Cardiac septum (tissue), 1 donor: Measurements from ENCODE around the gene NACAD. TPM values are rescaled to one million over a fixed set of nuclear protein-coding genes. Genes with fewer than 3 reads are reported as not detected.

Experiments
- DNase-seq: peaks from one replicate; pipeline ENCODE4 v3.0.0-alpha.2; 2020; ENCODE audit warnings: low spot score
- intact Hi-C: fragments of 100-400 bp; cut with DNase I; formaldehyde crosslinking; loops from one replicate; pipeline ENCODE4 v1.14.0; 2022
- total RNA-seq: library from RNA; stranded (reverse); fragmentation: NEBNext Ultra II Directional; extraction: Animal tissue kit (Norgen Biotek cat#: 25700); gene quantifications from one replicate; pipeline ENCODE4 v1.2.1, GENCODE V29; 2021
- donor health status: DM: no; HTN: no; CAD: no.

The NACAD gene
- total RNA-seq, 1 donor from 2014 or later = 5.3 TPM

DNA sequence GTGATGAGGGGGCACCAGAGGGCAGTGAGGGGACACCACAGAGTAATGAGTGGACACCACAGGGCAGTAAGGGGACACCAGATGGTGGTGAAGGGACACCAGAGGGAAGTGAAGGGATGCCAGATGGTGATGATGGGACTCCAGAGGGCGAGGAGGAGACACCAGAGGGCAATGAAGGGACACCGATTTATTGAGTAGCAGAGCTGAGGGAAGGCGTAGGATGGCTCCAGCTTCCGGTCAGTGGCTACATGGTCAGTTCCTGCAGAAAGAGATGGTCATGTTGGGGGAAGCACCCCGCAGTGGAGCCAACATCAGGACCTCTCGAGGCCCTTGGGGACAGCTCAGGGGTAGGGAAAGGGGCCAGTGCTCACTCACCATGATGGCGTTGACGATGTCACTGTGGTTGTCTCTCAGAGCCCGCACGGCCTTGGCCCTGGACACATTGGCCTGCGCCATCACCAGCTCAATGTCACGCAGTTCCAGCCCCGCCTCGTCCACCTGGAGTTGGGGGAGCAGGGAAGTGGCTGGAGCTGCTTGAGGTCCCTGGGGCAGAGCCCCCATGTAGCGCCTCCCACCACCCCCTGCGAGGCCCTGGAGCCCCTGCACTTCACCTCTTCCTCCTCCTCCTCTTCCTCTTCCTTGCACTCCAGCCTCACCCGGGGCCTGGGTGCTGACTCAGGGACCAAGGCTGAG, 8.4 kb downstream of the NACAD start:
- no peak for DNase-seq
- intact Hi-C loops = no loop called here

- no peak for DNase-seq
- intact Hi-C loops = no loop called here
Observed at GRCh38 chr7:45078125-45078681, 10.6 kb downstream of the NACAD start.

DNA sequence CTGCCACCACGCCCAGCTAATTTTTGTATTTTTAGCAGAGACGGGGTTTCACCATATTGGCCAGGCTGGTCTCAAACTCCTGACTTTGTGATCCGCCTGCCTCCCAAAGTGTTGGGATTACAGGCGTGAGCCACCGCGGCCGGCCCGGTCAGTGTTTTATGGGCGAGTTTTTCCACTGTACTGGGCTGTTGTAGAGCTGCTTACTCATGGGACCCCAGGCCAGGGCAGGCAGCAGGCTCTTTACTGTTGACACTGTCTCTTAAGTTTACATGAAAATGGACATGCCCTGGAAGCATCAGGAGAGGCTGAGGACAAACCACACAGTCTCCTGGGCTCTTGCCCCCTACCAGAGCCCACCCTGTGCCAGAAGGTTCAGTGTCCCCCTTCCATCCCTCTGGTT, 11.2 kb downstream of the NACAD start:
- no peak for DNase-seq
- intact Hi-C loops = no loop called here

DNA sequence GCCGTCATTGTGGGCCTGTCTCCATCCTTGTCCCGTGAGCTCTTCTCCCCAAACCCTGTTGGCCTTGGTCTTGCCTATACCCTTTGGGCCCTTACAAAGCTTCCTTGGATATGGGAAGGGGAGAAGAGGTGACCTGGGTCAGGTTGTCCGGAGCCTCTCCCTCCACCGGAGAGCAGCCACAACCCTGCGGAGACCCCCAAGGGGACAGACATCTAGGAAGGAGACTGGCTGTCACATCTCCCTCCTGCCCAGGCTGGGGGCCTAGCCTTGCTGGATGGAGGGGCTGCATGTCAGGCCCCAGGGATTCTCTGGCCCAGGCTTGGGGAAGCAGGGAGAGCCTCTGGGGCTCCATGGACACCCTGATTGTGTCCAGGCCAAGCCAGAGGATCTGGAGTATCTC, 11.8 kb downstream of the NACAD start:
- DNase-seq = no peak
- intact Hi-C loops = no loop called here

GRCh38 chr7:45075871-45076796, 12.6 kb downstream of the NACAD start:
- intact Hi-C loops = no loop called here
- no peak for DNase-seq

DNA sequence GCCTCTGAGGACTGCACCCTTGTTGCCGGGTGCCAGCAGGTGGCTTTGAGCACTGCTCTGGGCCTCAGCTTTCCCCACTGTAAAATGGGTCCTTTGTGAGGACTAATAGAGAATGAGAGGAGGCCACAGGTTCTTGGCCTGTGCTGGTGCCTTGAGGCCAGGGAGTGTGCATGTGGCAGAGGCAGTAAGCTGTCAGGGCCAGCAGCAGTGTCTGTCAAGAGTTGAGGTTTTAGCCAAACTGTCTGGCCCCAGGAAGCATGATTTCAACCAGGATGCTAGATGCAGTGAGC, 13.5 kb downstream of the NACAD start:
- intact Hi-C loops = no loop called here
- no peak for DNase-seq

- no peak for DNase-seq
- intact Hi-C loops = no loop called here
Observed at GRCh38 chr7:45074528-45075354, 14.0 kb downstream of the NACAD start.

- intact Hi-C loops = no loop called here
- no peak for DNase-seq
Observed at GRCh38 chr7:45073786-45074527, 14.8 kb downstream of the NACAD start.

DNA sequence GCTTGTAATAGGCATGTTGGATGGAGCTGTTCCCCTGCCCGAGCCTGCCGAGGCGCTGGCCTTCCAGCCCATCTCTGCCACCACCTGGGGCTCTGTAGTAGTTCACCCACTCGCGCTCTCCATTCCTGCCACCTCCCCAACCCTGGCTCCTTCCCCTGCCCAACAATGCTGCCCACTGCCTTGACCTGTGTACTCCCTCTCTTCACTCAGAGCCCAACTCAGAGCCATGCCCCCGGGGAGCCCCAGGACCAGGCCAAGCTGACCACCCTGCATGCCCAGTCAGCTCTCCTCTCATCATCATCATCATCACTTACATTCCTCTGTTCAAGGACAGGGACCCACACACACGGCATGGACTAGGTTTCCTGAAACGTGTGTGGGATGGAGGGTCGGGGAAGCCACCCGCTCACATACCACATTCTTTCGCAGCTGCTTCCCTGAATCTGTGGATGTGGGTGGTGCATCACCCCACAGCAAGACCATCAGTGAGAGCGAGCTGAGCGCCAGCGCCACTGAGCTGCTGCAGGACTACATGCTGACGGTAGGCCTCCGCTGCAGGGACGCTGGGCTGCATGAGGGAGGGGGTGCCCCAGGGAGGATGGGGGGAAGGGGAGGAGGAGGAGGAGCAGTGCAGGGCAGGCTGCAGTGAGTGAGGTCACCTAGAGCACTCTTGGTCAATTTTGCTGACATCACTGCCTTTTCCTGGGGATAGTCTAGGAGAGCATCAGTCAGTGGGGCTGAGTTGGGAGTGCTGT, 15.6 kb downstream of the NACAD start:
- DNase-seq = no peak
- intact Hi-C loops = no loop called here

GRCh38 chr7:45072131-45073030, 16.4 kb downstream of the NACAD start:
- intact Hi-C loops = no loop called here
- no peak for DNase-seq

DNA sequence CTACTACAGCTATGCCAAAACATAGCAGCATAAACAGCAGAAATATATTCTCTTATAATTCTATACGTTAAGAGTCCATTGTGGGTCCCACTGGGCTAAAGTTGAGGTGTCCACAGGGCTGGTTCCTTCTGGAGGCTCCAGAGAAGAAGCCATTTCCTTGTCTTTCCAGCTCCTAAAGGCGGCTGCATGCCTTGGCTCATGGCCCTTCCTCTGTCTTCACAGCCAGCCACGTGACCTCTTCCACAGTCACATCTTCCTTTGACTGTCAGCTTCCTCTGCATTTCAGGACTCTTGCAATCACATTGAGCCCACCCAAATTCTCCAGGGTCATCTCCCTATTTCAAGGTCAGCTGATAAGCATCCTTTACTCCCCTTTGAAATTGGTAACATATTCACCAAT, 17.2 kb downstream of the NACAD start:
- no peak for DNase-seq
- intact Hi-C loops = no loop called here

DNA sequence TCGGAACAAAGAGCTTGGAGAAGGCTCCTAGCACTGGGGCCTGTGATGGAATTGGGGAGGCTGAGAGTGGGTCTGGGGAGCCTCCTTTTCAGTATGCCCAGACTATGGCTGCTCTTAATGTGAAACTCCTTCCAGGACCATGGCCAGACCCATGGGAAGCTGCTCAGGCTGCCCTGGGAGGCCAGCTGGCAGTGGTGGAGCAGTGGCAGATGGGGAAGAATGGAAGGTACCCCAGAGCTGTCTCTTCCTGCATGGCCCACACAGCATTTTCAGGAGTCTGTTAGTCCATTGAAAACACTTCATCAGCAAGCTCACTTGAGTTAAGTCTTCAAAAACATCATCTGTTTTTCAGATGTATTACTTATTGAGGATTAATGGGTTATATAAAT, 18.5 kb downstream of the NACAD start:
- intact Hi-C loops = no loop called here

GRCh38 chr7:45069444-45070253, 19.1 kb downstream of the NACAD start:
- DNase-seq = no peak
- intact Hi-C loops = no loop called here

More for the DNA sequence above, 18.5 kb downstream of the NACAD start:
- DNase-seq = no peak

- intact Hi-C loops = no loop called here
- DNase-seq = no peak
Observed at GRCh38 chr7:45068236-45069023, 20.3 kb downstream of the NACAD start.

DNA sequence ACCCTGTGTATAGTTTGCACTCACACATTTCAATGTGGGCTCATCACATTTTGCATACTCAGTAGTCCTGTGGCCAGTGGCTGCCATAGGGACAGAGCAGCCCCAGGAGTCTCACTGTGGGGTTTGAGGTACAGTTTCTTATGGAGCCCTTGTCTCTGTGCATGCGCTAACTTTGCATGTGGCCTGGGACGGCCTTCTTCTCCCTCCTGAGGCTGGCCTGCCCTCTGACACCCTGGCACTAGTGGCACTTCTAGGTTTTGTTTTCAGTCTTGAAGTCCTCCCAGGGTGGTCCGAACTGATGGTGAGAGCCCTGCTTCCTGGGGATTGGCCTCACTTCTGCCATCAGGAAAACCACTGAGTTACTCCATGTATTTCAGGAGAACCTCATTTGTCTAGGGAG, 21.2 kb downstream of the NACAD start:
- no peak for DNase-seq
- intact Hi-C loops = no loop called here

- DNase-seq = no peak
- intact Hi-C loops = no loop called here
Observed at GRCh38 chr7:45066409-45066808, 22.4 kb downstream of the NACAD start.
